GM12873 (cell line): ENCODE data around the gene HDAC5.

Experiments used
- TF ChIP-seq, protein P1 (sequence below): IDR thresholded peaks from 2 replicates; pipeline ENCODE4 v1.5.1; 2012; ENCODE audit warnings: low read depth, mild to moderate bottlenecking, moderate library complexity, low read length, control low read depth; ENCODE audit not compliant: insufficient read depth; ENCODE audit errors: missing control alignments

The HDAC5 gene

DNA sequence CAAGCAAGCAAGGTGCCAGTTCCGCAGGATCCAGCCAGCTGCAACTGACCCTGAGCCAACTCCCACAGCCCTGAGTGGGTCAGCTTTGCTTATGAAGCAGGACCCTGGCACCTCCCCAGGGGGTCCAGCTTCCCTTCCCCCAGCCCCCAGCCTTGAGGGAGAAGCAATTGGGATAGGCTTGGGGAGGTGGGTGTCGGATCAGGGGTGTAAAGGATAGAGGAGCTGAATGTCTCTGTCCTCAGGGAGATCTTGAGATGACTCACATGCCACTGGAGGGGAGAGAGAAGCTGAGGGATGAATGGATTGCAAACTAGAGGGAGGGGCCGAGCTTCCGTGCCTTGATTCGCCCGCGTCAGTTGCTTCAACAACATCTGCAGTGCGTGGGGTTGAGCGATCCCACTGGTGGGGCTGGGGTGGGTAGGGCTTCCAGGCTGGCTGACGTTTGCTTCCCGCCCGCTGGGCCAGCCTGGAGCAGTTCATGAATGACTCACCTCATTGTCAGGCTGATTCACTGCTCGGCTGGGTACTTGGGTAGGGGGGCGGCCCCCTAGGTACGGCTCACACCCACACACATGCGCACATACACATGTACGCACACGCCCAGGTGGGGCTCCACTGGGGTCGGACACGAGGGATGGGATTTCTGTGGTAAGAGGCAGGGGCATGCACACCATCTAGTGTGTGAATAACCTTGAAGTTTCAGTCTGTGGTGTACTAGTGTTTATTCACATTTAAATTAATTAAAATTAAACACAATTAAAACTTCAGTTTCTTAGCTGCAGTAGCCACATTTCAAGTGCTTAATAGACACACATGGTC, 14.7 kb upstream of the HDAC5 start:
- TF ChIP-seq, protein P1, sequence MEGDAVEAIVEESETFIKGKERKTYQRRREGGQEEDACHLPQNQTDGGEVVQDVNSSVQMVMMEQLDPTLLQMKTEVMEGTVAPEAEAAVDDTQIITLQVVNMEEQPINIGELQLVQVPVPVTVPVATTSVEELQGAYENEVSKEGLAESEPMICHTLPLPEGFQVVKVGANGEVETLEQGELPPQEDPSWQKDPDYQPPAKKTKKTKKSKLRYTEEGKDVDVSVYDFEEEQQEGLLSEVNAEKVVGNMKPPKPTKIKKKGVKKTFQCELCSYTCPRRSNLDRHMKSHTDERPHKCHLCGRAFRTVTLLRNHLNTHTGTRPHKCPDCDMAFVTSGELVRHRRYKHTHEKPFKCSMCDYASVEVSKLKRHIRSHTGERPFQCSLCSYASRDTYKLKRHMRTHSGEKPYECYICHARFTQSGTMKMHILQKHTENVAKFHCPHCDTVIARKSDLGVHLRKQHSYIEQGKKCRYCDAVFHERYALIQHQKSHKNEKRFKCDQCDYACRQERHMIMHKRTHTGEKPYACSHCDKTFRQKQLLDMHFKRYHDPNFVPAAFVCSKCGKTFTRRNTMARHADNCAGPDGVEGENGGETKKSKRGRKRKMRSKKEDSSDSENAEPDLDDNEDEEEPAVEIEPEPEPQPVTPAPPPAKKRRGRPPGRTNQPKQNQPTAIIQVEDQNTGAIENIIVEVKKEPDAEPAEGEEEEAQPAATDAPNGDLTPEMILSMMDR = no peak

DNA sequence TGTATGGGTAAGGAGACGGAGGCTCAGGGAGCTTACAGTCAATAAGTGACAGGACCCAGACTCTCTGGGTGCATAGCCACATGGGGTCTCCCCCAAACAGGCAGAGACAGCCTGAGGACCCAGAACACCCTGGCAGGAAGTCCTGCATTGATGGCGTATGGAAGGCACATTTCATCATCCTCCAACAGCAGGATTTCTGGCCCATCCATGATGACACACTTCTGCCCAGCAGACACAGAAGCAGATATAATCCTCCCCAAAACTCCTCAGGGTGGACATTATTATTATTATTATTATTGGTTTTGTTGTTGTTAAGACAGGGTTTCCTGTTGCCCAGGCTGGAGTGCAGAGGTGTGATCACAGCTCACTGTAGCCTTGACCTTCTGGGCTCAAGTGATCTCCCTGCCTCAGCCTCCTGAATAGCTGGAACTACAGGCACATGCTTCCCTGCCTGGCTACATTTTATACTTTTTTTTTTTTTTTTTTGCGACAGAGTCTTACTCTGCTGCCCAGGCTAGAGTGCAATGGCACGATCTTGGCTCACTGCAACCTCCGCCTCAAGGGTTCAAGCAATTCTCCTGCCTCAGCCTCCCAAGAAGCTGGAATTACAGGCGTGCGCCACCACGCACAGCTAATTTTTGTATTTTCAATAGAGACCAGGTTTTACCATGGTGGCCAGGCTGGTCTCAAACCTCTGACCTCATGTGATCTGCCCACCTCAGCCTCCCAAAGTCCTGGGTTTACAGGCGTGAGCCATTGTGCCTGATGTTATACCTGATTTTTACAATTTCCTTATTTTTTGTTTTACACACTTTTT, 11.5 kb upstream of the HDAC5 start:
- TF ChIP-seq, protein P1 = no peak

DNA sequence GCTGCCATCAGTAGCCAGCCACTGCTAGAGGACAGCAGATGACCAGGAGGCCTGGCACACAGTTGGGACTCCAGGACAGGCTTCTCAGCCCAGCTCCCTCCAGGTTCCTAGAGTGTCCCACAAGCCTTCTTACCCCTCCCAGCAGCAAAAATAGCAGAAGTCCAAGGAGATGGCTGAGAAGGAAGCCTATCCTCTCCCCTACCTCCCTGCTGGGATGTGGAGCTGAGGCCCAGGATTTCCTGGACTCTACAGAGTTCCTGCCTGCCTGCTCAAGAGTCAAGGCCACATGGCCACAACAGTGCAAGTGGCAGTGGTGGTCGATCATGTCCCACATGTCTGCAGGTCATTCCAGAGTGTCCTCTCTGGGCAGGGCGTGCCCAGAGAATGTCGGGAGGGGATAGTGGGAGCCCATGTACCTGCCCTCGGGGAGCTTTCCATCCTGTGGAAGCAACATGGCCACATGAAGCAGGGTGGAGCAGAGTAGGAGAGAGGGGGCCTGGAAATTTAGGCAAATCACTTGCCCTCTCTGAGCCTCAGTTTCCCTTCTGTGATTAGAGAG, 10.6 kb upstream of the HDAC5 start:
- TF ChIP-seq, protein P1 = no peak

DNA sequence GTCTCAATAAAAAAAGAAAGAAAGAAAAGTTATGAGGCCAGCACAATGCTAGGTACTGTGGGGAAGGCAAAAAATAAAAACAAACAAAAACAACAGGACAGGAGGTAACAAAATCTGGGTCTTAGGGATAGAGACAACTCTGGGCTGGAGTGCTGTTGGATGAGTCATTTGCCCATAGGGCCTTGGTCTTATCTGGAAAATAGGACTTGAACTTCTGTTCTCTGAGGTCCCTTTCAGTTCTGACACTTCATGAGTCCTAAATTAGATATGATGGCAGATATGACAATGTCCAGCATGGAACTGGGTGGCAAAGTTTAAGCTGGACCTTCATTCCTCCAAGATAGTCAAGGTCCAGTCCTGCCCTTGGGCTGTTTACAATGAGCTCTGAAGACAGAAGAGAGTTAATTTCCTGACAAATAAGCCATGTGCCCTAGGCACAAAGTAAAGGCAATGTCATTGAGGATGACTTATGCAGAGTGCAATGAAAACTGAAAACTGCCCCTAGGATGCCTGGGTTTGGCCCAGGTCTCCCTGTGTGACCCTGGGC, 8.9 kb upstream of the HDAC5 start:
- TF ChIP-seq, protein P1 = no peak

GRCh38 chr17:44130693-44131349, 7.4 kb upstream of the HDAC5 start:
- TF ChIP-seq, protein P1 = no peak

GRCh38 chr17:44128383-44128782, 4.9 kb upstream of the HDAC5 start:
- TF ChIP-seq, protein P1 = no peak
